ENCODE measurements around the gene FLT4. TPM values are rescaled to one million over a fixed set of nuclear protein-coding genes. Genes with fewer than 3 reads are reported as not detected.

FLT4 gene
- total and polyA plus RNA-seq, 9 donors, result 3.3 to 18.5 (median 7.0) TPM

GRCh38 chr5:180599981-180600553 is 49.3 kb downstream of the FLT4 start:
- peaks cover 2% of the 10 kb centered on the region for H3K4me1 ChIP-seq (ENCODE audit: insufficient read depth)
- no peaks in the 10 kb centered on the region for H3K9me3 ChIP-seq
- intact Hi-C loops (cut with DNase I), result no loop called here
- no peak for TF ChIP-seq CTCF (IDR thresholded peaks at IDR 0.05)
- no peak for TF ChIP-seq POLR2A (IDR thresholded peaks at IDR 0.05)
- TF ChIP-seq EP300 (IDR thresholded peaks at IDR 0.05), result no peak
- H3K36me3 ChIP-seq, result no peaks in the 10 kb centered on the region
- 78 to 86% (median 83%) methylated on average over 16 of the region's 16 CpGs for WGBS, 3 donors
- H3K27me3 ChIP-seq, result no peaks in the 10 kb centered on the region
- DNase-seq, result peak in 3 of 5 donors; percentile 2 to 16 (median 2)
- H3K27ac ChIP-seq, result no peak overlapping the region
- H3K4me3 ChIP-seq, result no peak overlapping the region

GRCh38 chr5:180599590-180599914 is 49.8 kb downstream of the FLT4 start:
- no peaks in the 10 kb centered on the region for H3K9me3 ChIP-seq
- H3K27me3 ChIP-seq, result no peaks in the 10 kb centered on the region
- 92 to 94% (median 93%) methylated on average over 5 to 6 of the region's 6 CpGs for WGBS, 3 donors
- no peak overlapping the region for H3K4me3 ChIP-seq
- intact Hi-C loops (cut with DNase I), result no loop called here
- TF ChIP-seq POLR2A (IDR thresholded peaks at IDR 0.05) (no peak), EP300 (IDR thresholded peaks at IDR 0.05) (no peak), CTCF (IDR thresholded peaks at IDR 0.05) (no peak)
- no peaks in the 10 kb centered on the region for H3K36me3 ChIP-seq
- no peak overlapping the region for H3K27ac ChIP-seq
- DNase-seq, result peak in 2 of 5 donors; percentile 3 to 6
- H3K4me1 ChIP-seq (ENCODE audit: insufficient read depth), result peaks cover 2% of the 10 kb centered on the region

GRCh38 chr5:180598797-180599589 is 50.4 kb downstream of the FLT4 start:
- DNase-seq, result peak in 2 of 5 donors; percentile 4

GRCh38 chr5:180598316-180598701 is 51.1 kb downstream of the FLT4 start:
- Histone ChIP-seq H3K36me3 (no peaks in the 10 kb centered on the region), H3K27me3 (no peaks in the 10 kb centered on the region), H3K9me3 (no peaks in the 10 kb centered on the region), H3K27ac (no peak overlapping the region), H3K4me3 (no peak overlapping the region), H3K4me1 (ENCODE audit: insufficient read depth) (peaks cover 2% of the 10 kb centered on the region)
- TF ChIP-seq EP300 (IDR thresholded peaks at IDR 0.05), result no peak
- TF ChIP-seq POLR2A (IDR thresholded peaks at IDR 0.05), result no peak
- no peak for TF ChIP-seq CTCF (IDR thresholded peaks at IDR 0.05)
- intact Hi-C loops (cut with DNase I), result no loop called here
- DNase-seq, result peak in 2 of 5 donors; percentile 3 to 15
- 76 to 89% (median 84%) methylated on average over 7 to 9 of the region's 9 CpGs for WGBS, 3 donors

More at GRCh38 chr5:180598797-180599589, 50.4 kb downstream of the FLT4 start:
- Histone ChIP-seq H3K27me3 (no peaks in the 10 kb centered on the region), H3K4me1 (ENCODE audit: insufficient read depth) (peaks cover 2% of the 10 kb centered on the region), H3K9me3 (no peaks in the 10 kb centered on the region), H3K36me3 (no peaks in the 10 kb centered on the region), H3K27ac (no peak overlapping the region), H3K4me3 (no peak overlapping the region)
- WGBS, 3 donors, result 88 to 90% (median 89%) methylated on average over 16 of the region's 16 CpGs
- intact Hi-C loops (cut with DNase I), result no loop called here
- TF ChIP-seq CTCF (IDR thresholded peaks at IDR 0.05) (no peak), EP300 (IDR thresholded peaks at IDR 0.05) (no peak), POLR2A (IDR thresholded peaks at IDR 0.05) (no peak)

Data from ovary (tissue), 9 donors.